GM19351 (cell line): ENCODE measurements around the gene OR2B6.

ENCODE experiments used
- ATAC-seq: cut with Tn5 transposase; IDR thresholded peaks from one replicate; pipeline ENCODE4 v1.9.1; 2021; ENCODE audit warnings: mild to moderate bottlenecking, moderate library complexity; ENCODE audit not compliant: unreplicated experiment

The OR2B6 gene

DNA sequence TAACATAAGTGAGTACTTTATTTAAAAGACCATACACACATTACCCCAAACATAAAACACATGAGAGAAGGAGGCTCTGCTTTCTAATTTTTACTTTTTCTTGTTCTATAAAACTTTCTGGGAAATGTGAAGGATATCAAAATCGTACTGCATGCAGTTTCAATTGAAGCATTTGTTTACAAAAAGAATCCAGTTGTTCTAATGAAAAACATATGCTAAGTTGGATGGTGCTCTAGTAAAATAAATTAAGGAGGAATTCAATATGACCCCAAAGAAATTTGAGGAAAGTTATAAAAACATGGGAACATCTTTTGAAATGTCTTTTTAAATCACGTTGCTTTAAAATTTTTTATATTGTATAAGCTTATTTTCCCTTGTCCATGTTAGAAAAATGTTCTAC is 37.6 kb downstream of the OR2B6 start:
- no peak for ATAC-seq

DNA sequence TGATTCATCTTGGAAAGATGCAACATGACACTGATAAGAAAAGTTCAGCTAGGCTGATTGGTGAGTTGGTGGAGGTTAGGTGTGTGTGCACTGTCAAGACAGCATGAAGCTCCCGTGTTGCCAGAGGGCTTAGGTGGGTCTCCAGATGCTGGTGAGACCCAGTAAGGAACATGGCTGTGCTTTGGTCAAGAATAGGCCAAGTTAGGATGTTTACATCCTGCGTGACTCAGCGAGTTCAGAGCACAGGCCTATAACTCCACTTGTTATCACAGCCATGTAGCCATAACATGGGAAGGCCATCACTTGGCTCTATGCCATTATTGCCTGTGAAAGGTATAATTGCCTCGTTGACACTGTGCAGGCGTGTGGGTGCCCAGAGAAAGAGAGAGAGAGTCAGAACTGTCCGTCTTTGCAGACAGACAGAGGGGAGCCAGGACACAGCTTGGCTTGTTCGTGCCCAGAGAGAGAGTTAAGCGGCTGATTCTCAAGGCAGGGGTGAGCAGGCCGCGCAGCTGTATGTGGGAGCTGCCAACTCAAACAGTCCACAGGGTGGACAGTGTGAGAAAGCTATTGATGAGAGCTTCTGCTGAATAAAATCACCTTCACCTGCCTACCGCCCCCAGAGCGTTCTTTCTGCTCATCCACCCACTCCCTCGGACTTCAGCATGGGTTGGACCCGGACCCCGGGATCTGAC is 43.5 kb downstream of the OR2B6 start:
- no peak for ATAC-seq

DNA sequence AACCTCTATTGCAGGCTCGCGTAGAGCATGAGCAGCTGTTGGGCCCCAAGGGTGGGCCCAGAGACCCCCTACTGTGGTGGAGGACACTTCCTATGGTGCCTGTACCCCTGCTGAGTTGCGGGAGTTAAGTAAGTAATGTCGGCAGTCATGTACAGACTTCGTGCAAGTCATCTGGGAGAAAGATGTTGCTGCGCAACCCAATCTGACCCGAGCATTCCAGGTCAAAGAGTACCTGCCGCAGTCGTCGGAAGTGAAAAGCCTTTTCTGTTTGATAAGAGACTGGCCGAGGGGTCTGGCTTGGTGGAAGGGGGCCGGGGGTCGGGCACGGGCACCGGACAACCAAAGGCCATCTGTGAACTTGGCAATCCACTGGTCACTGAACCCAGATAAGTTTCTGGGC is 44.3 kb downstream of the OR2B6 start:
- no peak for ATAC-seq

GRCh38 chr6:28001751-28002150 is 44.7 kb downstream of the OR2B6 start:
- ATAC-seq, result no peak

GRCh38 chr6:28002161-28002560 is 45.1 kb downstream of the OR2B6 start:
- no peak for ATAC-seq

- ATAC-seq, result no peak
Measured at GRCh38 chr6:28003059-28003458, 46.0 kb downstream of the OR2B6 start.

- ATAC-seq, result no peak
Measured at GRCh38 chr6:28003661-28004060, 46.6 kb downstream of the OR2B6 start.

GRCh38 chr6:28004350-28005151 is 47.5 kb downstream of the OR2B6 start:
- ATAC-seq, result no peak

- ATAC-seq, result no peak
Measured at GRCh38 chr6:28005152-28005890, 48.3 kb downstream of the OR2B6 start.

GRCh38 chr6:28005975-28006374 is 48.9 kb downstream of the OR2B6 start:
- ATAC-seq, result no peak
